SK-N-MC (cell line): ENCODE measurements around the gene MFAP2.

Experiments used
- EZH2 ChIP-seq: fragments of 200-600 bp; sonication (generic); IDR thresholded peaks from one replicate; pipeline ENCODE4 v1.6.1; 2017; ENCODE audit warnings: antibody characterized with exemption
- FOXP2 ChIP-seq: optimal IDR thresholded peaks from 2 replicates; pipeline ENCODE3; 2011; ENCODE audit warnings: mild to moderate bottlenecking, moderate library complexity; ENCODE audit not compliant: insufficient read depth; ENCODE audit errors: extremely low read length, control extremely low read depth
- POLR2AphosphoS5 ChIP-seq: IDR thresholded peaks from 2 replicates; pipeline ENCODE4 v1.6.1; 2012; ENCODE audit warnings: mild to moderate bottlenecking, low read depth, low read length, borderline replicate concordance

DNA sequence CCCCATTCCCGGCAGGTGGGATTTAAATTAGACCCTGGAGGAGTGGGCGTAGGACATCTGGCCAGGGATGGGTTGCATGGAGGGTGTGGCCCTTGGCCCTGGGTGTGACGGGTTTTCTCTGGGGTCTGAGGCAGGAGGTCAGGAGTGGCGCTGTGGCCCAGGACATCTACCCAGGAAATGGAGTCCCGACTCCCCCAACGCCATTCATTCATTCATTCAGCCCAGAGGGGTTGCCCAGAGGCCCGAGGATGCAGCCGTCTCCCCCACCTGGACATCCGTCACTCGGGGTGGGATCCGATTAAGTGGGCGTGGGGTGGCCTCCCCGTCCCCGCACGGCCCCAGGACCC, 30.6 kb upstream of the MFAP2 start:
- TF ChIP-seq POLR2AphosphoS5: no peak
- no peak for TF ChIP-seq EZH2
- no peak for TF ChIP-seq FOXP2
